ENCODE measurements around the gene RCN1.

DNA sequence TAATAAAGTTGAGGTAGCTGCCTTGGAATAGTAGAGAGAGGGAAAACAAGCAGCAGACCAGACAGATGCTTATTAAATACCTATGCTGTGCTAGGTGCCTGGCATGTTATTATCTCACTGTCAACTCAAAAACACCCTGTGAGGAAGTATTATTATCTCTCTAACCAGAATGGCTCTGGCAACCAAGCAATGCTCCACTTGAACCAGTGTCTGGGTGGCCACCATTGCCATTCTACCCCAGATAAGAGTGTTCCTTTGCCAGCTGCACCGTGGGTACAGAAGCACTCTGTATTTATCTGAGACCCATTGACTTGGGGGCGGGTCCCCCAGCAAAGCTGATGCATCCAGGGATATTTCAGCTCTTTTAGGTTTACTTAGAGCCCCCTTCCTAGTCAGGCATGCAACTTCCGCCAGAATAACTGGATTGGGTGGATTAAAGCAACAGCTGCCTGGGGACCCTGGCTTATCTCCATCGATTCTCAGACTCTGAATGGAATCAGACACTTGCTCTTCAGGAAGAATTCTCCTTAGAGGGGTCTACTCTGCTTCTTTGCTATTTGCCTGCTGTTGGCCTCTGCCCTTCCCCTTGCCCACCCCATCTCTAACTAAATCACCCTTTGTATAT is 49.1 kb downstream of the RCN1 start:
- TF ChIP-seq POLR2AphosphoS5 (IDR thresholded peaks at IDR 0.05; ENCODE audit: low read depth, low read length), result no peak
- TF ChIP-seq POLR2A (IDR thresholded peaks at IDR 0.05; ENCODE audit: low read depth, low read length), result no peak
